Measurements from ENCODE around the gene HPS5.

HPS5 gene

DNA sequence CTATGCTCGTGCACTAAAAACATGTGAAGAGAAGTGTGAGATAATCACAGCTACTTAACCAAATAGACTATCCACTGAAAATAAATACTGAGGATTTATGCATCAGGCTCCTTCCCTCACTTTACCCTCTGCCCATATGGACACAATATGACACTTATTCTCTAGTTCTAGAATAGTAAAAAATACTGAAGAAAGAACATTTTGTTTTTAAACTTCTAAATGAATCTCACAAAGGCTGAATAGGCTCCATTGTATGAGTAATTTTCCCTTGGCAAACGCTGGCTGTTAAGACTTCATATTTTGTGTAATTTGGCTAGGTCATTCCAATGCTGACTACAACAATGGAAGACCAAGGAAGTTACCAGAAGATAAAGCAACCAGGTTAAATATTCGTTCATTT is 9.9 kb downstream of the HPS5 start:
- H3K4me3 ChIP-seq (ENCODE audit: low read depth in 1 of 5, low read length in 5 of 5) = no peak overlapping the region
- no peak overlapping the region for H3K9ac ChIP-seq (ENCODE audit: low read length in 5 of 5)
- H3K9me3 ChIP-seq (ENCODE audit: control insufficient read depth in 5 of 5, low read length in 5 of 5) = no peaks in the 10 kb centered on the region
- no peaks in the 10 kb centered on the region for H3K27me3 ChIP-seq (ENCODE audit: control insufficient read depth in 5 of 5, insufficient read depth in 4 of 5, low read length in 5 of 5)
- H3K36me3 ChIP-seq (ENCODE audit: control insufficient read depth in 5 of 5, insufficient read depth in 5 of 5, low read length in 5 of 5) = peaks cover 17 to 37% (median 29%) of the 10 kb centered on the region in 5 donors
- H3K27ac ChIP-seq (ENCODE audit: low read depth, low read length) = no peak overlapping the region
- H3K4me1 ChIP-seq (ENCODE audit: control insufficient read depth in 5 of 5, insufficient read depth in 5 of 5, low read length in 5 of 5) = peaks cover 0 to 9% (median 0%) of the 10 kb centered on the region in 5 donors

DNA sequence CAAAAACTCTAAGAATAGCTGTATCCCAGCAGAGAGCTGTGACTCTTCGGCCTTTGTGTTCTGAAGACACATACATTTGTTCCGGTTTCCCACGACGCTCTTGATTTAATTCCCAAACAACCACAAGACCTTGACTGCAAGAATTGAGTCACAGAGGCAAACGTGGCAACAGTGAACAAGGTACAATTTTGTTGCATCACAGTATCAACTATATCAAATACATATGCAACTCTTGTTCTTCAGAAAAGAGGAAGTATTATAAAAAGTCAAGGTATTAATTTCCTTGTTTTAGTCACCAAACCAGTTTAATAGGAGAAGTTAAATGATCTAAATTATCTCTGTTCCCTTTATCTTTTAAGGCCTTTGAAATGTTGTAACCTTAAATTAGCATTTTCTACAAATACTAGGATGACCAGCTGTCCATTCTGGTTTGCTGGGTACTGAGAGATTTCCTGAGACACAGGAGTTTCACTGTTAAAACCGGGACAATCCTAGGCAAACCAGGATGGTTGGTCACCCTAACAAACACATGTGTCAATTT is 11.1 kb downstream of the HPS5 start:
- Histone ChIP-seq H3K27me3 (ENCODE audit: control insufficient read depth in 5 of 5, insufficient read depth in 4 of 5, low read length in 5 of 5) (no peaks in the 10 kb centered on the region), H3K27ac (ENCODE audit: low read depth, low read length) (no peak overlapping the region), H3K9ac (ENCODE audit: low read length in 5 of 5) (no peak overlapping the region), H3K9me3 (ENCODE audit: control insufficient read depth in 5 of 5, low read length in 5 of 5) (no peaks in the 10 kb centered on the region), H3K4me3 (ENCODE audit: low read depth in 1 of 5, low read length in 5 of 5) (no peak overlapping the region), H3K36me3 (ENCODE audit: control insufficient read depth in 5 of 5, insufficient read depth in 5 of 5, low read length in 5 of 5) (peaks cover 22 to 46% (median 34%) of the 10 kb centered on the region in 5 donors), H3K4me1 (ENCODE audit: control insufficient read depth in 5 of 5, insufficient read depth in 5 of 5, low read length in 5 of 5) (peaks cover 0 to 9% (median 0%) of the 10 kb centered on the region in 5 donors)

DNA sequence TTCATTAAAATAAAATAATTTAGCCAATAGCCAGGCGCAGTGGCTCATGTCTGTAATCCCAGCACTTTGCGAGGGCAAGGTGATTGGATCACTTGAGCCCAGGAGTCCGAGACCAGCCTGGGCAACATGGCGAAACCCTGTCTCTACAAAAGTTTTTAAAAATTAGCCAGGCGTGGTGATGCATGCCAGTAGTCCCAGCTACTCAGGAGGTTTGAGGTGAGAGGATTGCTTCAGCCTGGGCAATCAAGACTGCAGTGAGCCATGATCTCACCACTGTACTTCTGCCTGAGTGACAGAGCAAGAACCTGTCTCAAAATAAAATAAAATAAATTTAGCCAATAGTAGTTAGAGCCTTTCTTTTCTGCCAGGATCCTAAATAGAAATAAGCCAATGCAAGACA is 12.2 kb downstream of the HPS5 start:
- Histone ChIP-seq H3K9me3 (ENCODE audit: control insufficient read depth in 5 of 5, low read length in 5 of 5) (no peaks in the 10 kb centered on the region), H3K27ac (ENCODE audit: low read depth, low read length) (no peak overlapping the region), H3K36me3 (ENCODE audit: control insufficient read depth in 5 of 5, insufficient read depth in 5 of 5, low read length in 5 of 5) (peaks cover 29 to 52% (median 40%) of the 10 kb centered on the region in 5 donors), H3K4me3 (ENCODE audit: low read depth in 1 of 5, low read length in 5 of 5) (no peak overlapping the region), H3K27me3 (ENCODE audit: control insufficient read depth in 5 of 5, insufficient read depth in 4 of 5, low read length in 5 of 5) (no peaks in the 10 kb centered on the region), H3K4me1 (ENCODE audit: control insufficient read depth in 5 of 5, insufficient read depth in 5 of 5, low read length in 5 of 5) (peaks cover 0 to 4% (median 0%) of the 10 kb centered on the region in 5 donors), H3K9ac (ENCODE audit: low read length in 5 of 5) (no peak overlapping the region)

DNA sequence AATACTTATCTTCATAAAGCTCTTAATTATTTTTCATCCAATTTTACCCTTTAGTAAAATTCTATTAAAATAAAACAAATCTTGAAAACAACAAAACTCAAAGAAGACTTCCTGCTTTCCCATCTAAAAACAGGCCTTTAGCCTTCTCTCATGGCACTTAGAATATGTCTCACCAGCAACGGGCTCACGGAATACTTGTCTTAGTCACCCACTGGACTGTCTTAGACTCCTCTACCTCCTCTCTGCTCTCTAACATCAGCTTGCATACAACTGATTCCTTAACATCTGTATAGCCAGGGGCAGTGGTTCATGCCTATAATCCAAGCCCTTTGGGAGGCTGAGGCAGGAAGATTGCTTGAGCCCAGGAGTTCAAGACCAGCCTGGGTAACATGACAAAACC is 13.7 kb downstream of the HPS5 start:
- no peaks in the 10 kb centered on the region for H3K27me3 ChIP-seq (ENCODE audit: control insufficient read depth in 5 of 5, insufficient read depth in 4 of 5, low read length in 5 of 5)
- H3K4me1 ChIP-seq (ENCODE audit: control insufficient read depth in 5 of 5, insufficient read depth in 5 of 5, low read length in 5 of 5) = peaks cover 0 to 4% (median 0%) of the 10 kb centered on the region in 5 donors
- H3K4me3 ChIP-seq (ENCODE audit: low read depth in 1 of 5, low read length in 5 of 5) = no peak overlapping the region
- H3K36me3 ChIP-seq (ENCODE audit: control insufficient read depth in 5 of 5, insufficient read depth in 5 of 5, low read length in 5 of 5) = peaks cover 34 to 67% (median 47%) of the 10 kb centered on the region in 5 donors
- no peaks in the 10 kb centered on the region for H3K9me3 ChIP-seq (ENCODE audit: control insufficient read depth in 5 of 5, low read length in 5 of 5)
- H3K9ac ChIP-seq (ENCODE audit: low read length in 5 of 5) = no peak overlapping the region
- no peak overlapping the region for H3K27ac ChIP-seq (ENCODE audit: low read depth, low read length)

DNA sequence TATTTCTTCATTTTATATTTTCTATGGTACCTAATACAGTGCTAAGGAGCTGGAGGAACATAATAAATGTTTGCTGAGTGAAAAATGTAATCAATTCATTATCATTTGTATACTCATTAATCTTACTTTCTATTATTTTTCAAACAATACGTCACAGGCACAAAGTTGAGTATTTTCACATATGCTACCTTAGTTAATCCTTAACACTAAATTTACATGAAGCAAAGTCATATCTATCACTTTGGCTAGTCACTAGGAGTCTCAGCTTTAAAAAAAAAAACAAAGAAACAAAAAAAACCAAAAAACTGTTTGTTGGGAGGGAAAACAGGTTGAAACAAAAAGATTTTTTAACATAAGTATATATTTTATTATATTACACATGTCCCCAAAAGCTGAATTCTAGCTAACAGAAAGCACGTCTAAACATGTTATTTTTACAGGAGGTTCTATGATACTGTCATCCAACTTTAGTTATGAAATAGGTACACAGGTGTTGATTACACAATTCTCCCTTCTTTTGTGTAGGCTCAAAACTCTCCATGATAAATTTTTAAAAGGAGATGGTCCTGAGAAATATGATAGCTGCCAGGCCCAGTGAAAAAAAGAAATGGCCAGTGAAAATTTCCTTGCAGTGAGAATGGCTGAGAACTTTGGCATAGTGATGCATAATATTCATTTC is 14.3 kb downstream of the HPS5 start:
- Histone ChIP-seq H3K4me3 (ENCODE audit: low read depth in 1 of 5, low read length in 5 of 5) (no peak overlapping the region), H3K9me3 (ENCODE audit: control insufficient read depth in 5 of 5, low read length in 5 of 5) (no peaks in the 10 kb centered on the region), H3K27me3 (ENCODE audit: control insufficient read depth in 5 of 5, insufficient read depth in 4 of 5, low read length in 5 of 5) (no peaks in the 10 kb centered on the region), H3K9ac (ENCODE audit: low read length in 5 of 5) (no peak overlapping the region), H3K36me3 (ENCODE audit: control insufficient read depth in 5 of 5, insufficient read depth in 5 of 5, low read length in 5 of 5) (peaks cover 35 to 72% (median 51%) of the 10 kb centered on the region in 5 donors), H3K27ac (ENCODE audit: low read depth, low read length) (no peak overlapping the region), H3K4me1 (ENCODE audit: control insufficient read depth in 5 of 5, insufficient read depth in 5 of 5, low read length in 5 of 5) (peaks cover 0 to 5% (median 0%) of the 10 kb centered on the region in 5 donors)

DNA sequence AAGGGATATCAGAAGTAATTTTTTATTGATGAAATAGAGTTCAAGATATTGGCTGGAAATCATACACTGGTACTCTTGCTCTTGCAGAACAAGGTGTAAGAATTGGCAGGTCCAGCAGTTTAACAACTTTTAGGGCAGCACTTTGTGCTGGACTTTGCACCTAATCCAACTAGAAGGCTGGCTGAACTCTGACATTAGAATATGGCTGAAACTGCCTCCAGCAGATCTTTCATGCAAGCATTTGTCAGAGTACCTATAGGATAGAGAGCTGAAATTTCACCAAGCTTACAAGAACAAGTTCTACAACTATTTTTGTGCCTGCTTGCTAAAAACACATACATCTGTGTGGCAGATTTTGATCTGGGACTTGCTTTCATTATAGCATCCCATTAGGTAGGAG is 17.2 kb downstream of the HPS5 start:
- Histone ChIP-seq H3K4me1 (ENCODE audit: control insufficient read depth in 5 of 5, insufficient read depth in 5 of 5, low read length in 5 of 5) (peaks cover 0 to 5% (median 0%) of the 10 kb centered on the region in 5 donors), H3K9me3 (ENCODE audit: control insufficient read depth in 5 of 5, low read length in 5 of 5) (no peaks in the 10 kb centered on the region), H3K27ac (ENCODE audit: low read depth, low read length) (no peak overlapping the region), H3K4me3 (ENCODE audit: low read depth in 1 of 5, low read length in 5 of 5) (no peak overlapping the region), H3K36me3 (ENCODE audit: control insufficient read depth in 5 of 5, insufficient read depth in 5 of 5, low read length in 5 of 5) (peaks cover 31 to 75% (median 42%) of the 10 kb centered on the region in 5 donors), H3K27me3 (ENCODE audit: control insufficient read depth in 5 of 5, insufficient read depth in 4 of 5, low read length in 5 of 5) (no peaks in the 10 kb centered on the region), H3K9ac (ENCODE audit: low read length in 5 of 5) (no peak overlapping the region)

DNA sequence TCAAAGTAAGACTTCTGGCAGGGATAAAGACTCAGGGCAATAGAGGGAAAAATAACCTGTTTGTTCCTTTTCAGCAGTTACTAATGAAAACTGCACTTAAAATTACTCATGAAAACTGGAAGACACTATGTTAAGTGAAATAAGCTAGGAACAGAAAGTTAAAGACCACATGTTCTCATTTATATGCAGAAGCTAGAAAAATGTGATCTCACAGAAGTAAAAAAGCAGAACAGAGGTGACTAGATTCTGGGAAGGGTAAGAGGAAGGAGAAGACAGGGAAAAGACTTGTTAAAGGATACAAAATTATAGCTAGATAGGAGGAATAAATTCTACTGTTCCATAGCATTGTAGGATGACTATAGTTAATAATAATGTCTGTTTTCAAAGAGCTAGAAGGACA is 22.2 kb downstream of the HPS5 start:
- H3K27me3 ChIP-seq (ENCODE audit: control insufficient read depth in 5 of 5, insufficient read depth in 4 of 5, low read length in 5 of 5) = no peaks in the 10 kb centered on the region
- peaks cover 42 to 79% (median 56%) of the 10 kb centered on the region in 5 donors for H3K36me3 ChIP-seq (ENCODE audit: control insufficient read depth in 5 of 5, insufficient read depth in 5 of 5, low read length in 5 of 5)
- H3K4me3 ChIP-seq (ENCODE audit: low read depth in 1 of 5, low read length in 5 of 5) = no peak overlapping the region
- H3K4me1 ChIP-seq (ENCODE audit: control insufficient read depth in 5 of 5, insufficient read depth in 5 of 5, low read length in 5 of 5) = peaks cover 0 to 5% (median 0%) of the 10 kb centered on the region in 5 donors
- no peak overlapping the region for H3K27ac ChIP-seq (ENCODE audit: low read depth, low read length)
- H3K9me3 ChIP-seq (ENCODE audit: control insufficient read depth in 5 of 5, low read length in 5 of 5) = no peaks in the 10 kb centered on the region
- no peak overlapping the region for H3K9ac ChIP-seq (ENCODE audit: low read length in 5 of 5)

DNA sequence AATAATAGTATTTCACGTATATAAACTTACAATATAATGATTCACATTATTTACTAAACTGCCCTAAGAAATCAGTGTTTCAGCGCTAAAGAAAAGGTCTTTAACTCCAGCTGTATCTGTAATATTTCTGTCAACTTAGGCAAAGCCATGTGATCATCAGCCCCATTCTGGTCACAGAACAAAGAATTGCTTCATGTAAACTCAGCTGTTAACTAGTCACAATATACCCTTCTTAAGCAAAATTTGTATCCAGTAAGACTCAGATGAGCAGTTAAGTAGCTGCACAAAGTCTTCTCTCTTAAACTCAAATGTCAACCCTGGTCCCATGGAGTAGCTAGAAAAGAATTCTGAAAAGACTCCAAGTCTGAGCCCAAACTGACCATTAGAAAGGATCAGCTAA is 26.6 kb downstream of the HPS5 start:
- no peaks in the 10 kb centered on the region for H3K9me3 ChIP-seq (ENCODE audit: control insufficient read depth in 5 of 5, low read length in 5 of 5)
- no peak overlapping the region for H3K4me3 ChIP-seq (ENCODE audit: low read depth in 1 of 5, low read length in 5 of 5)
- H3K27me3 ChIP-seq (ENCODE audit: control insufficient read depth in 5 of 5, insufficient read depth in 4 of 5, low read length in 5 of 5) = no peaks in the 10 kb centered on the region
- H3K36me3 ChIP-seq (ENCODE audit: control insufficient read depth in 5 of 5, insufficient read depth in 5 of 5, low read length in 5 of 5) = peaks cover 56 to 89% (median 73%) of the 10 kb centered on the region in 5 donors
- no peak overlapping the region for H3K27ac ChIP-seq (ENCODE audit: low read depth, low read length)
- no peak overlapping the region for H3K9ac ChIP-seq (ENCODE audit: low read length in 5 of 5)
- no peaks in the 10 kb centered on the region for H3K4me1 ChIP-seq (ENCODE audit: control insufficient read depth in 5 of 5, insufficient read depth in 5 of 5, low read length in 5 of 5)

DNA sequence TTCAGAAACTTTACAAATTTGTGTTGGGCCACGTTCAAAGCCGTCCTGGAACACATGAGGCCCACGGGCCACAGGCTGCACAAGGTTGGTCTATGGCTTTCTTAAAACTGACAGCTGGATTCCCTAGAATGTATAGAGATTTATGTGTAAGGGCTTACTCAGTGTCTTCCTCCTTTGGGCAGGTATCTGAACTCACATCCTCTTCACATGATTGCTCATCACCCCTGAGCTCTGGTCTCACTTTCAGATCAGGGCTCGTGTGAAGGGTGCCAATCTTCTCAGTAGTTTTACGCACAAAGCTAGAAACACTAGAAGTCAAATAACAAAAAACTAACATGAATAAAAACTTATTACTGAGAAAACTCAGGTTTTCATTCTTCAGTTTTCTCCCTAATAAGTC is 27.1 kb downstream of the HPS5 start:
- Histone ChIP-seq H3K4me1 (ENCODE audit: control insufficient read depth in 5 of 5, insufficient read depth in 5 of 5, low read length in 5 of 5) (no peaks in the 10 kb centered on the region), H3K36me3 (ENCODE audit: control insufficient read depth in 5 of 5, insufficient read depth in 5 of 5, low read length in 5 of 5) (peaks cover 58 to 87% (median 73%) of the 10 kb centered on the region in 5 donors), H3K9ac (ENCODE audit: low read length in 5 of 5) (no peak overlapping the region), H3K9me3 (ENCODE audit: control insufficient read depth in 5 of 5, low read length in 5 of 5) (no peaks in the 10 kb centered on the region), H3K27me3 (ENCODE audit: control insufficient read depth in 5 of 5, insufficient read depth in 4 of 5, low read length in 5 of 5) (no peaks in the 10 kb centered on the region), H3K27ac (ENCODE audit: low read depth, low read length) (no peak overlapping the region), H3K4me3 (ENCODE audit: low read depth in 1 of 5, low read length in 5 of 5) (no peak overlapping the region)

DNA sequence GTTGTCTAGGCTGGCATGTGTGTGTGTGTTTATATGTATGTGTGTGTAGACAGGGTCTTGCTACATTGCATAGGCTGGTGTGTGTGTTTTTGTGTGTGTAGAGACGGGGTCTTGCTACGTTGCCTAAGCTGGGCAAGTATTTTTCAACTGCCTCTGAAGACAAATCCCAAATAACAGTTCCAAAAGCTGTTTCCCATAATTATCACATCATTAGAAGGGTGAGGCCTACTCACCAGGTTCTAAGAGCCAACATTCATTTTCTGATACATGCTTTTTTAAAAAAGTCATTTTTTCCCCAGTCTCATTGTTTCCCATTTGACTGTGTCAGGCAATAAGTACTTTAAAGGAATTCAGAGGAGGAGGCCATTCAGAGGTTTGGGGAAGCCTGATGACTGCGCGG is 33.0 kb downstream of the HPS5 start:
- Histone ChIP-seq H3K36me3 (ENCODE audit: control insufficient read depth in 5 of 5, insufficient read depth in 5 of 5, low read length in 5 of 5) (peaks cover 47 to 88% (median 66%) of the 10 kb centered on the region in 5 donors), H3K4me1 (ENCODE audit: control insufficient read depth in 5 of 5, insufficient read depth in 5 of 5, low read length in 5 of 5) (no peaks in the 10 kb centered on the region), H3K27me3 (ENCODE audit: control insufficient read depth in 5 of 5, insufficient read depth in 4 of 5, low read length in 5 of 5) (no peaks in the 10 kb centered on the region), H3K27ac (ENCODE audit: low read depth, low read length) (no peak overlapping the region), H3K9me3 (ENCODE audit: control insufficient read depth in 5 of 5, low read length in 5 of 5) (no peaks in the 10 kb centered on the region), H3K9ac (ENCODE audit: low read length in 5 of 5) (no peak overlapping the region), H3K4me3 (ENCODE audit: low read depth in 1 of 5, low read length in 5 of 5) (no peak overlapping the region)
